ENCODE data around the gene NBDY.

GRCh38 chrX:56791456-56791855, 62.4 kb downstream of the NBDY start:
- TF ChIP-seq ZC3H11A (IDR thresholded peaks at IDR 0.05) (no peak), SREBF2 (IDR thresholded peaks at IDR 0.05) (no peak), CTCF (IDR thresholded peaks at IDR 0.05) (no peak), EP300 (IDR thresholded peaks at IDR 0.05) (no peak), SMC3 (IDR thresholded peaks at IDR 0.05) (no peak), TP53 (CRISPR knock-in tag; IDR thresholded peaks at IDR 0.05) (no peak), POLR2A (IDR thresholded peaks at IDR 0.05; ENCODE audit: low read length) (no peak), KDM1A (IDR thresholded peaks at IDR 0.05; ENCODE audit: low read depth) (no peak)
- TF ChIP-seq, protein P1, sequence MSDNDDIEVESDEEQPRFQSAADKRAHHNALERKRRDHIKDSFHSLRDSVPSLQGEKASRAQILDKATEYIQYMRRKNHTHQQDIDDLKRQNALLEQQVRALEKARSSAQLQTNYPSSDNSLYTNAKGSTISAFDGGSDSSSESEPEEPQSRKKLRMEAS (IDR thresholded peaks at IDR 0.05): no peak
